DND-41 (cell line): Measurements from ENCODE around the gene ANO9.

Source experiments
- ATAC-seq: fragments of 200-7000 bp; cut with Tn5 transposase; 3 replicates; pipeline ENCODE4 v1.9.1; 2021; ENCODE audit warnings: low read depth; ENCODE audit not compliant: insufficient read depth
- DNase-seq: peaks from one replicate; pipeline ENCODE4 v3.0.0-alpha.2; 2020
- H2AFZ ChIP-seq: 2 replicates; pipeline ENCODE4 v1.6.0; 2012; ENCODE audit warnings: low read depth, low read length
- H3K27ac ChIP-seq: 2 replicates; pipeline ENCODE4 v1.5.1; 2012; ENCODE audit warnings: low read length, inconsistent platforms
- H3K27me3 ChIP-seq: fragments of 200-600 bp; sonication (generic); 2 replicates; pipeline ENCODE4 v1.6.0; 2012; ENCODE audit warnings: low read length, mild to moderate bottlenecking, inconsistent platforms; ENCODE audit not compliant: insufficient read depth, poor library complexity
- H3K36me3 ChIP-seq: 2 replicates; pipeline ENCODE4 v1.5.1; 2012; ENCODE audit warnings: low read length, inconsistent platforms; ENCODE audit not compliant: insufficient read depth
- H3K4me1 ChIP-seq: 2 replicates; pipeline ENCODE4 v1.5.1; 2012; ENCODE audit warnings: mild to moderate bottlenecking, low read length; ENCODE audit not compliant: insufficient read depth
- H3K4me2 ChIP-seq: 2 replicates; pipeline ENCODE4 v1.6.0; 2012; ENCODE audit warnings: mild to moderate bottlenecking, moderate library complexity, low read length, inconsistent platforms; ENCODE audit not compliant: insufficient read depth
- H3K4me3 ChIP-seq, 2 experiments: fragments of 200-600 bp in 1 of 2; shearing (Covaris generic) in 1 of 2; 2 replicates each; pipeline ENCODE4 v1.5.1; 2012 to 2016; ENCODE audit warnings: inconsistent platforms in 2 of 2, low read length in 2 of 2, mild to moderate bottlenecking in 2 of 2, low read depth in 1 of 2, moderate library complexity in 1 of 2
- H3K79me2 ChIP-seq: 2 replicates; pipeline ENCODE4 v1.6.0; 2012; ENCODE audit warnings: low read length, inconsistent platforms; ENCODE audit not compliant: insufficient read depth
- H3K9ac ChIP-seq: 2 replicates; pipeline ENCODE4 v1.6.0; 2012; ENCODE audit warnings: low read depth, mild to moderate bottlenecking, inconsistent platforms, low read length, moderate library complexity
- H3K9me3 ChIP-seq: 2 replicates; pipeline ENCODE4 v1.5.1; 2012; ENCODE audit warnings: low read length, moderate library complexity, mild to moderate bottlenecking, inconsistent platforms; ENCODE audit not compliant: insufficient read depth, severe bottlenecking
- H4K20me1 ChIP-seq: 2 replicates; pipeline ENCODE4 v1.6.0; 2012; ENCODE audit warnings: low read length; ENCODE audit not compliant: insufficient read depth
- EZH2 ChIP-seq: IDR thresholded peaks from 3 replicates; pipeline ENCODE4 v1.6.1; 2012; ENCODE audit warnings: borderline replicate concordance, low read depth, mild to moderate bottlenecking, moderate library complexity, low read length, inconsistent platforms; ENCODE audit not compliant: severe bottlenecking
- TF ChIP-seq, protein P1 (sequence below): IDR thresholded peaks from 2 replicates; pipeline ENCODE4 v1.5.1; 2012; ENCODE audit warnings: borderline replicate concordance, low read length, moderate library complexity, mild to moderate bottlenecking; ENCODE audit not compliant: poor library complexity, severe bottlenecking; ENCODE audit errors: extremely low read depth

Gene ANO9

DNA sequence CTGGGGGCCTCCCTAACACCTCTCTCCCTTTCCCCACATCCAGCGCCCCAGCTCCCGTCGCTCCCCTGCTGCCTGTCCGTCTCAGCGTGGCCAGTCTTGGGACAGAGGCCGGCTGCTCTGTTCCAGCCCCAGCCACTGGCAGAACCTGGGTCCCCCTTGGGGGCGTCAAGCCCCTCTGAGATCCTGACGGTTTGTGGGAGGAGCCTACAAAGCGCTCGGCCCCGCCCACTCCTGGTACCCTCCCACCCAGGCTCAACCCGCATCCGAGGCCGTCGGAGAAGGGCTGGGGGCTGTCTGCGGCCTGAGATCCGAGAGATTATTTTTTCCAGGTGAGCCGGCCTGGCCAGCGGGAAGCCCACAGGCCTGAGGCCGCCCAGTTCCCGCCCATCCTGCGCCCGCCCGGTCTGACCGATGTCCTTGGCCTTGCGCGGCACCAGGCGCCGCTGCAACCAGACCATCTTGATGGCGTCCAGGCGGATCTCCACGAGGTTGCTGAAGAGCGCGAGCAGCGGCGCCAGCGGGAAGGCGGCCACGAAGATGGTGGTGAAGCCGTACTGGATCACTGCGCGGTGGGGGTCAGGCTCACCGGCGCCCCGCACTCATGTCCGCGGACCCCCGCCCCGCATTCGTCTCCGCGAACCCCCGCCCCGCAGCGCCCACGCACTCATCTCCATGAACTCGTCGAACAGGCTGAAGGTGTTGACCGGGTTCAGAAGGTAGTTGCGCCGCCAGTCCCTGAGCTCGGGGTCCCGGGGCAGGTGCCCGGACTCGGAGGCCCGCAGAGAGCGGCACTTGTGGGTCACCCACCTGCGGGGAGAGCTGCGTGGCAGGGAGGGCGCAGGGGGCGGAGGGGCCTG, 21.5 kb downstream of the ANO9 start:
- DNase-seq = no peak
- no peak overlapping the region for H3K9ac ChIP-seq
- ATAC-seq = no peak

DNA sequence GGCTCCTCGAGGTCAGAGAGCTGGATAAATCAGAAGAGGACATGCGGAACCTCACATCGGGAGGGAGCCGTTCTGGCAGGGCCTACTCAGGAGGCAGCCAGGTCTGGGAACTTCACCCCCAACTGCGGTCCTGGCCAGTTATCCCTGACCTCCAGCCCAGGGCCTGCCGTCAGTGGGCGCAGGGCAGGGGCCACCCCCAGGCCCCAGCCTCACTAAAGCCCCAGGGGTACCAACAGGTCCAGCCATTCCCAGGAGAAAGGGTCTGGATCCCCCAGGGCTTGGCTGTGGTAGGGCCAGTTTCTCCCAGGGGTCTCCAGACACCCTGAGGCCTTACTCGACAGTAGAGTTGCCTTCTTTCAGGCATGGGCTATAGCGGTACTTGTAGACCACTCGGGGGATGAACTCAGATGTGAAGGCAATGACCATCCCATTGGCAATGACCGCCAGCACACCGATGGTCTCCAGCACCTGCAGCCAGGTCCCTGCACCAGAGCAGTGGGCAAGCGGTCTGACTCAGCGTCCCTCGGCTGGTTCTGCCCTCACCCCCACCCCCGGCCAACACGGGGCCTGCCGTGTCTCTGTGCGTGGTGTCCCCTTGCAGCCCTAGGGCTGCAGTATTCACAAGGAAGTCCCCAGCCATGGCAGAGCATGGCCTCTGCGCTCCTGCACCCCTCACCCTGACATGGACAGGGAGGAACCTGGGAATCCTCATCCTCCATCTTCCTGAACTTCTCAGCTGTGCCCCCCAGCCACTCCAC, 22.4 kb downstream of the ANO9 start:
- Histone ChIP-seq H3K4me1 (peaks cover 27% of the 10 kb centered on the region), H3K27ac (no peak overlapping the region), H3K36me3 (no peaks in the 10 kb centered on the region), H3K79me2 (peaks cover 3% of the 10 kb centered on the region), H4K20me1 (no peaks in the 10 kb centered on the region), H3K9me3 (no peaks in the 10 kb centered on the region), H3K4me2 (no peak overlapping the region), H2AFZ (no peak overlapping the region), H3K4me3 (no peak overlapping the region), H3K9ac (no peak overlapping the region), H3K27me3 (peaks cover 8% of the 10 kb centered on the region)
- no peak for DNase-seq
- TF ChIP-seq, protein P1, sequence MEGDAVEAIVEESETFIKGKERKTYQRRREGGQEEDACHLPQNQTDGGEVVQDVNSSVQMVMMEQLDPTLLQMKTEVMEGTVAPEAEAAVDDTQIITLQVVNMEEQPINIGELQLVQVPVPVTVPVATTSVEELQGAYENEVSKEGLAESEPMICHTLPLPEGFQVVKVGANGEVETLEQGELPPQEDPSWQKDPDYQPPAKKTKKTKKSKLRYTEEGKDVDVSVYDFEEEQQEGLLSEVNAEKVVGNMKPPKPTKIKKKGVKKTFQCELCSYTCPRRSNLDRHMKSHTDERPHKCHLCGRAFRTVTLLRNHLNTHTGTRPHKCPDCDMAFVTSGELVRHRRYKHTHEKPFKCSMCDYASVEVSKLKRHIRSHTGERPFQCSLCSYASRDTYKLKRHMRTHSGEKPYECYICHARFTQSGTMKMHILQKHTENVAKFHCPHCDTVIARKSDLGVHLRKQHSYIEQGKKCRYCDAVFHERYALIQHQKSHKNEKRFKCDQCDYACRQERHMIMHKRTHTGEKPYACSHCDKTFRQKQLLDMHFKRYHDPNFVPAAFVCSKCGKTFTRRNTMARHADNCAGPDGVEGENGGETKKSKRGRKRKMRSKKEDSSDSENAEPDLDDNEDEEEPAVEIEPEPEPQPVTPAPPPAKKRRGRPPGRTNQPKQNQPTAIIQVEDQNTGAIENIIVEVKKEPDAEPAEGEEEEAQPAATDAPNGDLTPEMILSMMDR = no peak
- TF ChIP-seq EZH2 = no peak
- ATAC-seq = no peak

More for the DNA sequence above, 21.5 kb downstream of the ANO9 start:
- Histone ChIP-seq H3K27me3 (peaks cover 8% of the 10 kb centered on the region), H3K4me2 (no peak overlapping the region), H3K79me2 (no peaks in the 10 kb centered on the region), H3K9me3 (no peaks in the 10 kb centered on the region), H3K27ac (no peak overlapping the region), H4K20me1 (no peaks in the 10 kb centered on the region), H3K4me3 (no peak overlapping the region), H2AFZ (no peak overlapping the region), H3K4me1 (peaks cover 20% of the 10 kb centered on the region), H3K36me3 (no peaks in the 10 kb centered on the region)
- TF ChIP-seq EZH2 = no peak
- TF ChIP-seq, protein P1 = no peak

DNA sequence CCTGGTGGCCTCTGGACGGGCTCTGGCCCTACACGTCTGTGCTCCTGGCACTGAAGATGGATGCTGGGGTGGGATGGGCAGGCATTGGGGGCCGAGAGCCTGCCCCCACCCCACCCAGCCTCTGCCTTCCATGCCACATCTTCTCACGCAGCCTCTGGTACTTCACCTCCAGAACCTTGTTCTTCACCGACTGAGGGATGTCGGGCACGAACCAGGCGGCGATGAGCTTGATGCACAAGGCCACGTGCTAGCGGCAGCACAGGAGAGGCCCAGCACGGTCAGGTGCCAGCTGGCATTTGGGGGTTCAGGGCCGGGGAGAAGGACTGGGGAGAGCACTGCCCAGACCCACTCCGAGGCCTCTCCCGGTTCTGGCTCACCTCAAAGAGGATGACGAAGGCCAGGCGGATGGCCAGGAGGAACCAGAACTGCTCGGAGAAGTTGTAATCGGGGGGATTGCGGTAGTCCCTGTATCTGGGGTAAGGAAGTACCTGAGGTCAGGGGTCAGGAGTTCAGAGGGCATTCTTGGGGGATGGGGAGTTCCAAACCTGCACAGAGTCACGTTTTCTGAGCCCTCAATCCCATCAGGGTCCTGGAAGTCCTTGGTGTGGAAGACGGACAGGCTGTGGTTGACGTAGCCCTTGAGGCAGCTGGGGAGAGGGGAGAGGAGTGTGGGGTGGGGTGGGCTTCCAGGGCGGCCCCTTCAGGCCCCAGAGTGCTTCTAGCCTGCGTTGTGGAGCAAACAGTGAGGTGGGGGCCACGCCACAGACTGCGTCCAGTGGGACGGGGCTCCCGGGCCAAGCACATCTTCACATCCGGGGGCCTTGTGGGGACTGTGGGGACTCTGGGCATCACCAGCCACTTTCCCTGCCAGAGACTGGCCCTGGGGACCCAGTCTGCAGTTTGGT, 23.2 kb downstream of the ANO9 start:
- Histone ChIP-seq H3K4me1 (peaks cover 35% of the 10 kb centered on the region), H3K79me2 (peaks cover 7% of the 10 kb centered on the region), H3K9ac (no peak overlapping the region), H2AFZ (no peak overlapping the region), H3K4me3 (no peak overlapping the region), H3K27ac (no peak overlapping the region), H3K4me2 (no peak overlapping the region), H3K36me3 (no peaks in the 10 kb centered on the region), H3K27me3 (peaks cover 8% of the 10 kb centered on the region), H3K9me3 (no peaks in the 10 kb centered on the region), H4K20me1 (no peaks in the 10 kb centered on the region)
- no peak for ATAC-seq
- no peak for DNase-seq
- TF ChIP-seq, protein P1 = no peak
- TF ChIP-seq EZH2 = no peak
